Stimulated activated CD8-positive, alpha-beta memory T cell treated with anti-CD3 and anti-CD28 coated beads, Interleukin-7, amount 100 ng/mL, for 4 hours (primary cell): ENCODE measurements around the gene MYCL.

ENCODE experiments used
- DNase-seq, 2 donors: peaks; one replicate each; pipeline ENCODE4 v3.0.0-alpha.2; 2020; ENCODE audit warnings: low read depth in 2 of 2

Gene MYCL

GRCh38 chr1:39901714-39902459 is at the start of gene MYCL:
Gene MYCL, minus strand, starts transcription at chr1:39901917. Its CDS starts 483 bp downstream, at chr1:39901434.
- DNase-seq: peak; percentile 27 to 56

DNA sequence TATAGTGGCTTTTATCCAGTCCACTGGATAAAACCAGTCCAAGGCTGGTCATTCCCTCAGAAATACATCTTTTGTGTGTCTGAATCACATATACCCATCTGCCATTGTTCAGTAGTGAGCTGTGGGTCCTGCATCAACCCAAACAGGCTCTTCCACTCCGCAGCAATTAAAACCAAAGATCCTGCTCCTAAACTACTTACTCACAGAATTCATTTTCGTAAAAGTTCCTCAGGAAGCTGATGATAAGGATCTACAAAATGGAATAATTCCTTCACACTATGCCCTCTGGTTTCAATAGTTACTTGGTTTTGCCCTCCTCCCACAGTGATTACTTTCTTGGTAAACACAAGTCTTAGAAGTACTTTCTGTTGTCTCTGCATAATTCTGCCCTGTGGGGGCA is 48.2 kb upstream of the MYCL start:
- DNase-seq: no peak

- no peak for DNase-seq
These were observed 45.5 kb upstream of the MYCL start for GRCh38 chr1:39947260-39947659.

- no peak for DNase-seq
These were observed 44.5 kb upstream of the MYCL start for GRCh38 chr1:39946216-39946615.

DNA sequence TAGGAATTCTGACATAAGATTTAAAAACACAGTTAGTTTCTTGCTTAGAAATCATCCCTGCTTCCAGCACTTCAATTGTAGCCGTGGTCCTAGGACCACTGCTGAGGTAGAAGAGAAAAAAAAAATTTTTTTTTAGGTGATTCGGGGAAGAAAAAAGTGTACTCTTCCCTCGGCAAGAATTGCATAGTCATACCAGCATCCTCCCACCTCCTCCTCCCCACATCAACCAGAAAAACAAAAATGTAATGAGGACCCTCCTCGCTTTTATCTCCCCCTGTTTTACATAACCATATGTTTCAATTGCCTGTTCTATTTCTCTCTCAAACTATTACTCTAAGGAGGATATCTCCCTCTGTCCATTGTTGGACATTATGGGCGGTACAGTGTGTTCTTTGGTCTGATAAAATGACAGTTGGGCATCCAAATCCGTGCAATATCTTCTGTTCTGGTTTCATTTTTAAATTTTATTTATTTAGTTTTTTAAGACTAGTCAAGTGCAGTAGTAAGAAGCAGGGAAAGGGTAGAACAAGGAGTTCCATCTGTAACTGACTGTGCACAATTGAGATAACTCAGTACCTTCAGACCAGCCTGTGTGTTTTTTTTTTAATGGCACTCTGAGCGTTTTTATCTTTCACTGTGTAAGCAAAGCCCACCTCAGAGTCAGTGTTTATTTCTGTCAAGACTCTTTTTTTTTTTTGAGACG is 42.8 kb upstream of the MYCL start:
- DNase-seq: no peak

- DNase-seq: no peak
These were observed 42.0 kb upstream of the MYCL start for GRCh38 chr1:39943471-39944290.

DNA sequence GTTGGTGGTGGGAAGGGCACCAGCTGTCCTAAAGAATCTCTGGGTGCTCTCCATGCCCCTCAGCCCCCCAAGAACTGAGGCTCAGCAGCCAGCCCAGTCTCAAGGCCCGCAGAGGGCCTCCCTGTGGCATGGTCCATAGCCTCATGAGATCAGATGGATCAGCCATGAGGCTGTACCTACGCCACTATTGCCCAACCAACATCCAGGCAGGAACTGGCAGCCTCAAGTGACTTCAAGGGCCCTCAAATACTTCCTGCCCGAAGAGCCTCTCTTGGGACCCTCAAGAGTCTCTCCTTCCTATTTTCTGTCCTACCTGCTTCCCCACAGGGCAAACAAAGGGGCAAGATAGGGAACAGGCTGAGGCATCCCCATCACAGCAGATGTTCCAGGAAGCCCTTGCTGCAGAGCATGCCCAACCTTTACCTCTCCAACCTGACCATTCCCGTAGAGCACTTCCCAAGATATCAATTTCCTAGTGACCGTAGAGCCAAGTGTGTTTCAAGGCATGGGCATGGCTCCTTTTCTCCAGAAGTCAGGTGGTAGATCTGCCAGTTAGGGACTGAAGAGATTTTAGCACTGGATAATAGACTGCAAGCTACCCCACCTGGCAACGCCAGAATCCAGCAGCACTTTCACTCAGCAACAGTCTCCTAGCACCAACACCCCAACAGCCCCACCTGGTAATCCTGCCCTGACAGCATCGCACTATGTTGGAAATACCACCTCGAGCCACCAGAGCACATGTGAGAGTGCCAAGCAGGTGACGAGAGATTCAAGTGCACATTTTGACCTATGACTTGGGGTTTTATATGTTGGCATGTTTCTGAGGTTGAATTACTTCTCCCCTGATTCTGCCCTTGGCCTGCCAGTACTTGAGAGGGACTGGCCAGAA is 39.5 kb upstream of the MYCL start:
- DNase-seq: no peak

- no peak for DNase-seq
These were observed 38.5 kb upstream of the MYCL start for GRCh38 chr1:39940253-39940652.

DNA sequence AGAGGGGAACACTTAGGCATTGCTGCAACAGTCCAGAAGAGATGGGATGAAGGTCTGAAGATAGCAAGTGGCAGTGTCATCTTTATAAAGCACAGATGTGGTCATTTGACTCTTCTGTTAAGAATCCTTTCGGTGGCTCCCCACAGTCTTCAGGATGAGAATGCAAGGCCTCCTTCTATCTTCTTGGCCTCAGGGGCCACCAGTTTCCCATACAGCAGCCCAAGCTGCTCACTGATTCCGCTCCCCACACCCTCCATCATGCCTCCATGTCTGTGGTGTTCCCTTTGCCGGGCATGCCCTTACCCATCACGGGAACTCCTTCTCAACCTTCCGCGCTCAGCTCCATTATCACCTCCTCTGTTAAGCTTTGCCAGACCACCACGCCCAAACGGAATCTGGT is 37.1 kb upstream of the MYCL start:
- DNase-seq: no peak

GRCh38 chr1:39936724-39937491 is 35.2 kb upstream of the MYCL start:
- no peak for DNase-seq

GRCh38 chr1:39933956-39934941 is 32.5 kb upstream of the MYCL start:
- DNase-seq: no peak

DNA sequence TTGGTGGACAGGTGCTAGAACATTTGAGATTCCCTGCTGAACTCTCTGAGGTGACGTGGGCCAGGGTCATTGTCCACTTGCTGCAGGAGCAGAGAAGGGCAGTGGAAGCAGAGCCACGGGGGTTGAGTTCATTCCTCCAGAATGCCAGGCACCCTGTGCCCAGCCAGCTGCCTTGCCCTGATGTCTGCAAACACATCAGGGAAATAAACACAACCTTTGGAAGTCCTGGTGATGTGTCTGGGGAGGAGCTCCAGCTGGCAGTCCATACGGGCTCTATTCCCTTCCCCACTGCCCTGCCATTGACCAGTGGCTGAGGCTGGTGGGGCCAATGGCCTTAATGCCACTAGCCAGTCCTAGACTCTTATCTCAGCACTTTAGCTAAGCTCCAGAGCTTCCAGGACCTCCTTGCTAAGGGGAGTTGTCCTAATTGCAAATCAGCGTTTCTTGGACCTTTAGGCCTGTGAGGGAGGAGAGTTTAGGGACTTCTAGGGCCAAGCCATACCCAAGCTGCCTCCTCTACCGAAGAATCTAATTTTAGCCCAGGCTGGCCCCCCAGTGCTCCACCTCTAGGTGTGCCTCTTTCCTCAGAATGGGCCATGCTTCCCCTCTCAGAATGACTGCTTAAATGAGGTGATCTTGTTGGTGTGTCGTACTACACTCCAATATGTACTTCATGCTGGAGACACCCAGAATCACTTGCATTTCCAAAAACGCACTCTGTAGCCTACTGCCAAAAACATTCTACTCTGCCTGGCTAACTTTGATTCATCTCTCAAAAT is 27.3 kb upstream of the MYCL start:
- DNase-seq: no peak

- no peak for DNase-seq
These were observed 25.8 kb upstream of the MYCL start for GRCh38 chr1:39927538-39927937.

DNA sequence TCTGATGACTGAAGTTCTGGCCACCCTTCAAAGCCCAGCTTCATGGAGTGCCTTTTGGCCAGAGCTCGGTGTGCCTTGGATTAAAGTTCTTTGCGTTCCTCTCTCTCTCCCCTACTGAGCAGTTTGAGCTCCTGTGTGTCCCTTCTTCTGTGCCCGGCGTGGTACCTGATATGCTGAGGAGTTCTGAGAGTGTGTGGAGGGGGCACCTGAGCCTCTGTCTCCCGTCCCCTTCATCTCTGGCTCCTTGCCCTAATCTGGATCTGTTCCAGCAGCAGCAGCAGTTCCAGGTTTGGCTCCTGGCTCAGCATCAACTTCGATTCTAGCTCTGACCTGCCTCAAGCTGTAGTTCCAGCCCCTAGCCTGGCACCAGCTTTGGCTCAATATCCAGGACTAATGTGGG is 25.1 kb upstream of the MYCL start:
- DNase-seq: no peak

DNA sequence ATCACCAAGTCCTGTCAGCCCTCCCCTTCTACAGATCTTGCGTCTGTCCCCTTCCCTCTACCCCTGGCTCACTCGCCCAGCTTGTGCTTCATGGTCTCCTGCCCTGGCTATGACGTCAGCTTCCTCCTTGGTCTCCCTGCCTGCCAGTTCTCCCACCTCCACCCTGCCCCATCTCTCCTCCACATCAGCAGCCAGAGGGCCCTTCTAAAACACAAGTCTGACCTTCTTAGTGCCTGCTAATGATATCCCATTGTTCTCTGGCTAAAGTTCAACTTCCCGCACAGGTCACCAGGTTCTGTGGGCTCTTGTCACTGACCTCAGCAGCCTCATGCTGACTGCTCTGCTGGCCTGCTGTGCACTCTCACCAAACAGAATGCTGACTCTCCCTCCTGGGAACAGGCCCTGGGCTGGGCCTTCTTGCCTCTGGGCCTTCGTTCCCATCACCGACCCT is 24.7 kb upstream of the MYCL start:
- no peak for DNase-seq

GRCh38 chr1:39925721-39926342 is 24.1 kb upstream of the MYCL start:
- DNase-seq: no peak

DNA sequence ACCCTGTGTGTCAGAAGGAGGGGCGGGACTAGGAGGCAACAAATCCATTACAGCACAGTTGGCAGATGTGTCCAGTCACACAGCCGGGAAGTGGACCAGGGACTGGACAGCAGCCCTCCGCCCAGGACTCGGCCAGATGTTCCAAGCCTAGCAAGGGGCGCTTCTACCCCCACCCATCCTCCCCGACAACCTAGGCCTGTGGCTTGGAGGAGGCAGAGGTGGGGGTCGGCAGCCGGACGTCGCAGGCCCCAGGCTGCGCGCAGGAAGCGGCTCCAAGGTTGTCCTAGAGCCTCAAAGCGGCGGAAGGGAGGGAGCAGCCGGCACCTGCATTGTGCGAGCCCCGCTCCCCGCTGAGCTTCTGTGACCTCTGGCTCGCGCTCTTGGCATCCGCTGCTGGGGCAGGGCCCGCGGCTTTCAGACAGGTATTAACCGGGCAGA is 20.6 kb upstream of the MYCL start:
- DNase-seq: no peak

- DNase-seq: peak; percentile 25 to 33
These were observed 17.8 kb upstream of the MYCL start for GRCh38 chr1:39919545-39919944.
